Measurements from ENCODE around the gene TMEM259. TPM values are rescaled to one million over a fixed set of nuclear protein-coding genes. Genes with fewer than 3 reads are reported as not detected.
A peak's percentile ranks its signal among the peaks of the same experiment; 100 is the strongest.

Gene TMEM259
- total and polyA plus RNA-seq, 9 of the 15 experiments (the other 6 are each of a cell fraction or from before 2014, with no cell fraction given): 0.52 to 231 (median 63.6) TPM

DNA sequence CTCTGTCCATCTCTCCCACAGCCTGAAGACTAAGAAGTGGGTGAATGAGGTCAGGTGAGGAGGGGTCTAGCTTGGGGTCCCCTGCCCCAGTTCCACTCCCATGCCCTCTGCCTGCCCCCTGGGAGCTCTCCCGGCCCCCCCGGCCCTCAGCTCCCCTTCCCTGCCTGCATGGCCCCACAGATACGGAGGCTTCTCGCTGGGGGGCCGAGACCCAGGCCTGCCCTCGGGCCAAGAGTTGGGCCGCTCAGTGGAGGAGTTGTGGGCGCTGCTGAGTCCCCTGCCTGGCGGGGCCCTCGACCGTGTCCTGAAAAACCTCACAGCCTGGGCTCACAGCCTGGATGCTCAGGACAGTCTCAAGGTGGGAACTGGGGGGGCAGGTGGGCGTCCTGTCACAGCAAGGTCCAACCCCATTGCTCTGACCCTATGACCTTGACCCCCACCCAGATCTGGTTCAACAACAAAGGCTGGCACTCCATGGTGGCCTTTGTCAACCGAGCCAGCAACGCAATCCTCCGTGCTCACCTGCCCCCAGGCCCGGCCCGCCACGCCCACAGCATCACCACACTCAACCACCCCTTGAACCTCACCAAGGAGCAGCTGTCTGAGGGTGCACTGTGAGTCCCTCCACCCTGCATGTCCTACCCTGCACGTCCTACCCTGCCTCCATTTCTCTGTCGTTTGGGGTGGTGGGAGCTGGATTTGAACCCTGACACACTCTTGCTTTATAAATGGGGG is 35.1 kb upstream of the TMEM259 start:
- H3K9ac ChIP-seq (ENCODE audit: insufficient read depth in 1 of 2, low read depth in 2 of 2, low read length in 2 of 2): no peak overlapping the region
- in situ Hi-C loops (cut with MboI): no loop called here
- DNase-seq (ENCODE audit: extremely low read depth in 1 of 4, low spot score in 3 of 4) (no peak), FAIRE-seq (no peak), ATAC-seq (no peak)
- H3K9me1 ChIP-seq (ENCODE audit: control insufficient read depth, insufficient read depth, low read length): no peaks in the 10 kb centered on the region
- CTCF ChIA-PET (ENCODE audit: low intra/inter-chr PET ratio): no interaction called here
- intact Hi-C loops (cut with micrococcal nuclease): no loop called here
- H2AFZ ChIP-seq (ENCODE audit: low read depth, low read length): no peak overlapping the region
- H3K9me3 ChIP-seq (replicated peaks; ENCODE audit: control insufficient read depth, insufficient read depth, low read depth, low read length): no peaks in the 10 kb centered on the region
- 0 out of 2 replicates have a peak, but pooled peaks cover 4% of the 10 kb centered on the region for H4K20me1 ChIP-seq (replicated peaks; ENCODE audit: control insufficient read depth, insufficient read depth, low read length)
- no TSS peak for BruUV-seq (replicated peaks)
- H3K4me1 ChIP-seq (replicated peaks in 1 of 2; ENCODE audit: control insufficient read depth in 2 of 2, insufficient read depth in 2 of 2, low read length in 2 of 2): peaks cover 0 to 41% of the 10 kb centered on the region in 2 experiments; a peak in 3 of 5 replicates
- no peak overlapping the region for H3K27ac ChIP-seq (ENCODE audit: extremely low read depth, low read depth, low read length)
- H3K36me3 ChIP-seq (ENCODE audit: control insufficient read depth, insufficient read depth, low read length): peaks cover 83% of the 10 kb centered on the region
- TF ChIP-seq POLR2G (IDR thresholded peaks at IDR 0.05; ENCODE audit: low read depth, low read length) (peak; percentile 49; the same call in 1 of the 2 replicates), ZNF174 (CRISPR knock-in tag; IDR thresholded peaks at IDR 0.05) (no peak), RBFOX2 (IDR thresholded peaks at IDR 0.05; ENCODE audit: low read depth, low read length) (0 out of 2 replicates have a peak, but pooled peaks have one; percentile 25)
- POLR2A ChIA-PET: interaction anchor here (0.5 to 0.7 kb wide), 2 partner anchors 11 to 29 kb away, joined by 3 read pairs; partner anchors contain the start of gene ARHGAP45
- H3K4me2 ChIP-seq (ENCODE audit: insufficient read depth, low read length): no peak overlapping the region
- no peaks in the 10 kb centered on the region for H3K27me3 ChIP-seq (ENCODE audit: control insufficient read depth in 2 of 2, insufficient read depth in 2 of 2, low read length in 2 of 2)
- no peak overlapping the region for H3K4me3 ChIP-seq
- WGBS (ENCODE audit: insufficient coverage, low coverage, missing lambda C conversion rate): 91% methylated on average over 17 of the region's 20 CpGs
- H3K79me2 ChIP-seq (ENCODE audit: control insufficient read depth, insufficient read depth, low read length): no peaks in the 10 kb centered on the region

DNA sequence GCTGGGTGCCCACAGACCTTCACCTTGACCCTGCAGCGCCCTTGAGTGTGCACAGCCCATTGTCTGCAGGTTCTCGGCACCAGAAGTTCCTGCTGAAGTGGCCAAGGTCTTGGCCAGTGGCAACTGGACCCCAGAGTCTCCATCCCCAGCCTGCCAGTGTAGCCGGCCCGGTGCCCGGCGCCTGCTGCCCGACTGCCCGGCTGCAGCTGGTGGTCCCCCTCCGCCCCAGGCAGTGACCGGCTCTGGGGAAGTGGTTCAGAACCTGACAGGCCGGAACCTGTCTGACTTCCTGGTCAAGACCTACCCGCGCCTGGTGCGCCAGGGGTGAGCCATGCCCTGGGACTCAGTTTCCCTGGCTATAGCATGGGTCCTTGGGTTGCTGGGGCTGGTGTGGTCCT is 34.1 kb upstream of the TMEM259 start:
- Histone ChIP-seq H3K4me2 (ENCODE audit: insufficient read depth, low read length) (no peak overlapping the region), H3K36me3 (ENCODE audit: control insufficient read depth, insufficient read depth, low read length) (peaks cover 83% of the 10 kb centered on the region), H3K27ac (ENCODE audit: extremely low read depth, low read depth, low read length) (no peak overlapping the region), H4K20me1 (replicated peaks; ENCODE audit: control insufficient read depth, insufficient read depth, low read length) (0 out of 2 replicates have a peak, but pooled peaks cover 4% of the 10 kb centered on the region), H3K27me3 (ENCODE audit: control insufficient read depth in 2 of 2, insufficient read depth in 2 of 2, low read length in 2 of 2) (no peaks in the 10 kb centered on the region), H2AFZ (ENCODE audit: low read depth, low read length) (no peak overlapping the region), H3K9me3 (replicated peaks; ENCODE audit: control insufficient read depth, insufficient read depth, low read depth, low read length) (no peaks in the 10 kb centered on the region), H3K79me2 (ENCODE audit: control insufficient read depth, insufficient read depth, low read length) (no peaks in the 10 kb centered on the region), H3K9ac (ENCODE audit: insufficient read depth in 1 of 2, low read depth in 2 of 2, low read length in 2 of 2) (peak overlapping the region in 1 of 2 experiments; percentile 40; a peak in 1 of 4 replicates), H3K4me3 (no peak overlapping the region), H3K9me1 (ENCODE audit: control insufficient read depth, insufficient read depth, low read length) (no peaks in the 10 kb centered on the region), H3K4me1 (replicated peaks in 1 of 2; ENCODE audit: control insufficient read depth in 2 of 2, insufficient read depth in 2 of 2, low read length in 2 of 2) (peaks cover 0 to 45% of the 10 kb centered on the region in 2 experiments; a peak in 3 of 5 replicates)
- ATAC-seq (no peak), DNase-seq (ENCODE audit: extremely low read depth in 1 of 4, low spot score in 3 of 4) (no peak), FAIRE-seq (no peak)
- no TSS peak for BruUV-seq (replicated peaks)
- intact Hi-C loops (cut with micrococcal nuclease): no loop called here
- TF ChIP-seq RBFOX2 (IDR thresholded peaks at IDR 0.05; ENCODE audit: low read depth, low read length) (peak; percentile 20; the same call in 1 of the 2 replicates), MYBL2 (IDR thresholded peaks at IDR 0.05; ENCODE audit: low read depth) (no peak), MYBL2 (CRISPR knock-in tag; IDR thresholded peaks at IDR 0.05; ENCODE audit: borderline replicate concordance) (no peak), POLR2G (IDR thresholded peaks at IDR 0.05; ENCODE audit: low read depth, low read length) (peak; percentile 45)
- TF ChIP-seq, protein P1, sequence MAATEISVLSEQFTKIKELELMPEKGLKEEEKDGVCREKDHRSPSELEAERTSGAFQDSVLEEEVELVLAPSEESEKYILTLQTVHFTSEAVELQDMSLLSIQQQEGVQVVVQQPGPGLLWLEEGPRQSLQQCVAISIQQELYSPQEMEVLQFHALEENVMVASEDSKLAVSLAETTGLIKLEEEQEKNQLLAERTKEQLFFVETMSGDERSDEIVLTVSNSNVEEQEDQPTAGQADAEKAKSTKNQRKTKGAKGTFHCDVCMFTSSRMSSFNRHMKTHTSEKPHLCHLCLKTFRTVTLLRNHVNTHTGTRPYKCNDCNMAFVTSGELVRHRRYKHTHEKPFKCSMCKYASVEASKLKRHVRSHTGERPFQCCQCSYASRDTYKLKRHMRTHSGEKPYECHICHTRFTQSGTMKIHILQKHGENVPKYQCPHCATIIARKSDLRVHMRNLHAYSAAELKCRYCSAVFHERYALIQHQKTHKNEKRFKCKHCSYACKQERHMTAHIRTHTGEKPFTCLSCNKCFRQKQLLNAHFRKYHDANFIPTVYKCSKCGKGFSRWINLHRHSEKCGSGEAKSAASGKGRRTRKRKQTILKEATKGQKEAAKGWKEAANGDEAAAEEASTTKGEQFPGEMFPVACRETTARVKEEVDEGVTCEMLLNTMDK (IDR thresholded peaks at IDR 0.05; ENCODE audit: borderline replicate concordance, insufficient read depth, low read depth, low read length, poor library complexity, severe bottlenecking): no peak
- in situ Hi-C loops (cut with MboI): no loop called here
- POLR2A ChIA-PET: interaction anchor here (0.6 to 1.0 kb wide), 2 partner anchors 8 to 20 kb away, joined by 3 to 4 read pairs; no protein-coding TSS in a partner anchor
- 95% methylated on average over 4 of the region's 14 CpGs for WGBS (ENCODE audit: insufficient coverage, low coverage, missing lambda C conversion rate)
- CTCF ChIA-PET (ENCODE audit: low intra/inter-chr PET ratio): no interaction called here
